ENCODE results near the gene MREG.

MREG gene

DNA sequence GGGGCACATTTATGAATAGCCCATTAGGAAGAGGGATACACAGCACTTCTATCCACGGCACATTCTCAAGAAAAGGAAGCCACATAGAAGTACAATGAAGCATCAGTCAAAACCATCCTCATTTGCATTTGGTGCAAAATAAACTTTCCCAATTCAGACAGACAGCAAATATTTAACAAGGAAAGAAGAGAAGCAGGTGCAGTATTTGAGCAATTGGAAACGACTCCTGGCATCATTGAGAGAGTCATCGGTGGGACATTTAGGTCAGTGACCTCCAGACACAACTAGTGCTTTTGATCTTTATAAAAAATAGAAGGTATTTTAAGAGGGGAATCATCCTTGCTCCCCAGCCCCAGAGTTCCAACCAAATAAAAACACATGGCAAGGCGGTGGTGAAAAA, 118.0 kb downstream of the MREG start:
- TF ChIP-seq MYC (IDR thresholded peaks at IDR 0.05; ENCODE audit: low read depth, low read length): no peak
- no peak for DNase-seq (ENCODE audit: low read depth)
- no peak overlapping the region for H3K4me3 ChIP-seq (ENCODE audit: low read depth, low read length)

Measured in NB4 (cell line).